H1 (cell line): ENCODE measurements around the gene FOXP4. TPM values are rescaled to one million over a fixed set of nuclear protein-coding genes. Genes with fewer than 3 reads are reported as not detected.

Source experiments
- CTCF ChIA-PET: fragments of 300-600 bp; sonication (Branson Sonifier 250); formaldehyde crosslinking; loops from one replicate; lab custom pipeline; 2021; ENCODE audit not compliant: partially characterized antibody; lab: Charles Lee
- POLR2A ChIA-PET: fragments of 300-600 bp; sonication (Branson Sonifier 250); formaldehyde crosslinking; loops from one replicate; lab custom pipeline; 2021; ENCODE audit warnings: inconsistent platforms; ENCODE audit not compliant: partially characterized antibody; lab: Charles Lee
- DNase-seq, 2 experiments: peaks; one replicate each; pipeline versions ENCODE4 v3.0.0 to v3.0.0-alpha.2; 2010 to 2022; ENCODE audit warnings: low spot score in 2 of 2, low read depth in 1 of 2, mixed read lengths in 1 of 2
- FAIRE-seq: peaks from 2 replicates; lab custom pipeline; 2011; peaks lifted over from hg19 to GRCh38; lab: Jason Lieb, UNC
- H2AFZ ChIP-seq: 2 replicates; pipeline ENCODE4 v1.8.1; 2012; ENCODE audit warnings: low read length, inconsistent platforms
- H2AK5ac ChIP-seq: 2 replicates; pipeline ENCODE4 v1.6.1; 2013; ENCODE audit warnings: low read depth, low read length
- H2BK120ac ChIP-seq: replicated peaks from 2 replicates; pipeline ENCODE3; 2013; ENCODE audit warnings: low read depth, low read length, inconsistent platforms
- H2BK12ac ChIP-seq: 2 replicates; pipeline ENCODE4 v1.6.1; 2013; ENCODE audit warnings: low read depth, low read length
- H2BK15ac ChIP-seq: 2 replicates; pipeline ENCODE4 v1.6.1; 2013; ENCODE audit warnings: low read length
- H2BK20ac ChIP-seq: 2 replicates; pipeline ENCODE4 v1.6.1; 2013; ENCODE audit warnings: low read length
- H2BK5ac ChIP-seq: 2 replicates; pipeline ENCODE4 v1.6.1; 2013; ENCODE audit warnings: low read depth, low read length
- H3K14ac ChIP-seq: 2 replicates; pipeline ENCODE4 v1.6.1; 2013; ENCODE audit warnings: inconsistent platforms; ENCODE audit not compliant: insufficient read length
- H3K18ac ChIP-seq: 2 replicates; pipeline ENCODE4 v1.6.1; 2013; ENCODE audit warnings: low read length; ENCODE audit errors: extremely low read depth
- H3K23ac ChIP-seq: 2 replicates; pipeline ENCODE4 v1.6.1; 2013; ENCODE audit warnings: inconsistent platforms; ENCODE audit not compliant: insufficient read length
- H3K23me2 ChIP-seq: 2 replicates; pipeline ENCODE4 v1.6.1; 2013; ENCODE audit warnings: low read depth, low read length
- H3K27ac ChIP-seq: 2 replicates; pipeline ENCODE4 v1.6.1; 2011; ENCODE audit warnings: low read depth, low read length, inconsistent platforms
- H3K27me3 ChIP-seq, 4 experiments: replicated peaks in 1 of 4; 1 replicate in 1 of 4; 2 replicates in 3 of 4; pipeline versions ENCODE4 v1.6.1 to v1.8.1; 2011 to 2013; ENCODE audit warnings: low read length in 3 of 4, mild to moderate bottlenecking in 3 of 4, inconsistent platforms in 2 of 4, mixed read lengths in 2 of 4, moderate library complexity in 1 of 4; ENCODE audit not compliant: control insufficient read depth in 3 of 4, insufficient read depth in 3 of 4; ENCODE audit errors: extremely low read depth in 1 of 4
- H3K36me3 ChIP-seq, 4 experiments: 2 replicates each; pipeline versions ENCODE4 v1.6.1 to v1.8.1; 2011 to 2013; ENCODE audit warnings: mild to moderate bottlenecking in 4 of 4, low read length in 3 of 4, moderate library complexity in 2 of 4, control low read depth in 1 of 4, inconsistent platforms in 1 of 4; ENCODE audit not compliant: insufficient read depth in 4 of 4, control insufficient read depth in 2 of 4
- H3K4ac ChIP-seq: replicated peaks from 2 replicates; pipeline ENCODE3; 2013; ENCODE audit warnings: low read length, low read depth, mixed read lengths, inconsistent platforms; ENCODE audit not compliant: insufficient read length
- H3K4me1 ChIP-seq, 4 experiments: replicated peaks in 1 of 4; 1 replicate in 1 of 4; 2 replicates in 3 of 4; pipeline versions ENCODE4 v1.6.1 to v1.8.1; 2011 to 2013; ENCODE audit warnings: low read length in 3 of 4, inconsistent platforms in 2 of 4, mixed read lengths in 1 of 4; ENCODE audit not compliant: insufficient read depth in 4 of 4, control insufficient read depth in 3 of 4
- H3K4me2 ChIP-seq, 2 experiments: 2 replicates each; pipeline versions ENCODE4 v1.6.1 to v1.8.1; 2011 to 2013; ENCODE audit warnings: low read depth in 2 of 2, low read length in 2 of 2, control low read depth in 1 of 2, inconsistent platforms in 1 of 2, mild to moderate bottlenecking in 1 of 2; ENCODE audit not compliant: insufficient read depth in 1 of 2
- H3K4me3 ChIP-seq, 4 experiments: fragments of 200-600, 300-600 bp in 1 of 4; sonication (generic), shearing (Covaris generic), sonication (Bioruptor Twin) in 1 of 4; 2 replicates each; pipeline versions ENCODE4 v1.5.1 to v1.8.1; 2011 to 2016; ENCODE audit warnings: low read length in 4 of 4, low read depth in 3 of 4, control low read depth in 2 of 4, inconsistent platforms in 2 of 4, mild to moderate bottlenecking in 2 of 4, mixed read lengths in 1 of 4, moderate library complexity in 1 of 4; ENCODE audit not compliant: insufficient read depth in 2 of 4; ENCODE audit errors: extremely low read depth in 1 of 4
- H3K56ac ChIP-seq: replicated peaks from 2 replicates; pipeline ENCODE3; 2013; ENCODE audit warnings: low read depth, mild to moderate bottlenecking, mixed read lengths, low read length, inconsistent platforms; ENCODE audit not compliant: insufficient read length
- H3K79me1 ChIP-seq: 2 replicates; pipeline ENCODE4 v1.6.1; 2013; ENCODE audit warnings: low read depth, low read length, control low read depth
- H3K79me2 ChIP-seq, 2 experiments: 2 replicates each; pipeline versions ENCODE4 v1.6.1 to v1.8.1; 2012 to 2013; ENCODE audit warnings: low read length in 2 of 2, mild to moderate bottlenecking in 2 of 2, inconsistent platforms in 1 of 2; ENCODE audit not compliant: insufficient read depth in 2 of 2, control insufficient read depth in 1 of 2
- H3K9ac ChIP-seq, 4 experiments: replicated peaks in 1 of 4; 1 replicate in 1 of 4; 2 replicates in 3 of 4; pipeline versions ENCODE4 v1.6.1 to v1.8.1; 2011 to 2013; ENCODE audit warnings: low read depth in 3 of 4, low read length in 3 of 4, control low read depth in 2 of 4, mild to moderate bottlenecking in 2 of 4, moderate library complexity in 2 of 4, inconsistent platforms in 1 of 4; ENCODE audit errors: extremely low read depth in 1 of 4
- H3K9me3 ChIP-seq, 2 experiments: 2 replicates each; pipeline versions ENCODE4 v1.6.1 to v1.8.1; 2012 to 2013; ENCODE audit warnings: mild to moderate bottlenecking in 2 of 2, moderate library complexity in 2 of 2, control low read depth in 1 of 2, inconsistent platforms in 1 of 2, low read depth in 1 of 2, low read length in 1 of 2, mixed read lengths in 1 of 2; ENCODE audit not compliant: insufficient read depth in 2 of 2
- H4K20me1 ChIP-seq, 2 experiments: replicated peaks in 1 of 2; 2 replicates each; pipeline versions ENCODE3 to v1.8.1; 2011 to 2013; ENCODE audit warnings: inconsistent platforms in 2 of 2, low read length in 2 of 2, mild to moderate bottlenecking in 1 of 2; ENCODE audit not compliant: insufficient read depth in 2 of 2, control insufficient read depth in 1 of 2
- H4K5ac ChIP-seq: 2 replicates; pipeline ENCODE4 v1.6.1; 2013; ENCODE audit warnings: low read length, low read depth, mixed read lengths, inconsistent platforms; ENCODE audit not compliant: insufficient read length
- H4K8ac ChIP-seq: 2 replicates; pipeline ENCODE4 v1.8.0; 2013; ENCODE audit warnings: mild to moderate bottlenecking, moderate library complexity, low read length, inconsistent platforms; ENCODE audit not compliant: insufficient read depth; ENCODE audit errors: extremely low read depth
- H4K91ac ChIP-seq: replicated peaks from 2 replicates; pipeline ENCODE3; 2013; ENCODE audit warnings: low read length, mixed read lengths, inconsistent platforms; ENCODE audit not compliant: insufficient read length
- CTCF ChIP-seq, 3 experiments: IDR thresholded peaks; 1 replicate in 2 of 3; 2 replicates in 1 of 3; pipeline versions ENCODE4 v1.5.1 to v1.6.1; 2011; ENCODE audit warnings: low read length in 3 of 3, mild to moderate bottlenecking in 3 of 3, inconsistent platforms in 2 of 3, low read depth in 1 of 3, moderate library complexity in 1 of 3; ENCODE audit not compliant: insufficient read depth in 1 of 3; ENCODE audit errors: control extremely low read depth in 1 of 3
- EZH2 ChIP-seq: fragments of 200-600 bp; sonication (generic); IDR thresholded peaks from 2 replicates; pipeline ENCODE4 v1.7.1; 2012; ENCODE audit warnings: low read depth, mild to moderate bottlenecking, moderate library complexity, low read length, inconsistent platforms; ENCODE audit not compliant: severe bottlenecking
- JUN ChIP-seq: IDR thresholded peaks from 2 replicates; pipeline ENCODE4 v1.6.1; 2011; ENCODE audit warnings: low read depth, mild to moderate bottlenecking, improper control_type of control experiment, low read length
- TAF1 ChIP-seq: IDR thresholded peaks from 2 replicates; pipeline ENCODE4 v1.6.1; 2011; ENCODE audit warnings: mild to moderate bottlenecking, low read depth, low read length
- WGBS, 2 experiments: shearing (Covaris generic) in 1 of 2; methylation state at CpG; one replicate each; pipeline versions ENCODE4 v1.1.6 to v1.1.7; 2013 to 2015; ENCODE audit warnings: low lambda C conversion rate in 2 of 2, mixed read lengths in 2 of 2, inconsistent platforms in 1 of 2, low coverage in 1 of 2, missing lambda C conversion rate in 1 of 2; ENCODE audit not compliant: insufficient replicate concordance in 2 of 2, insufficient coverage in 1 of 2, insufficient read length in 1 of 2; ENCODE audit errors: extremely low coverage in 1 of 2, missing lambda C conversion rate in 1 of 2; 5-methylcytosine and 5-hydroxymethylcytosine counted together
- polyA plus RNA-seq, 7 experiments: library from polyadenylated mRNA; depleted of rRNA in 3 of 7; stranded (reverse) in 5 of 7; unstranded in 2 of 7; fragments of >200 nt in 5 of 7; fragments of 200-250 nt in 2 of 7; gene quantifications; 1 replicate in 5 of 7; 2 replicates in 1 of 7; 4 replicates in 1 of 7; pipeline versions ENCODE4 v1.2.1 to v1.2.3, GENCODE V29; 2011 to 2013; ENCODE audit warnings: missing spikeins in 2 of 7, mixed read lengths in 2 of 7
- total RNA-seq: library from RNA; stranded (reverse); fragmentation: NEBNext Ultra II Directional; extraction: Animal tissue kit (Norgen Biotek cat#: 25700); gene quantifications from 2 replicates; pipeline ENCODE4 v1.2.1, GENCODE V29; 2021

The FOXP4 gene
- total and polyA plus RNA-seq, 2 of the 8 experiments (the other 6 are each of a cell fraction or from before 2014, with no cell fraction given) = 4.8 to 13.3 TPM

DNA sequence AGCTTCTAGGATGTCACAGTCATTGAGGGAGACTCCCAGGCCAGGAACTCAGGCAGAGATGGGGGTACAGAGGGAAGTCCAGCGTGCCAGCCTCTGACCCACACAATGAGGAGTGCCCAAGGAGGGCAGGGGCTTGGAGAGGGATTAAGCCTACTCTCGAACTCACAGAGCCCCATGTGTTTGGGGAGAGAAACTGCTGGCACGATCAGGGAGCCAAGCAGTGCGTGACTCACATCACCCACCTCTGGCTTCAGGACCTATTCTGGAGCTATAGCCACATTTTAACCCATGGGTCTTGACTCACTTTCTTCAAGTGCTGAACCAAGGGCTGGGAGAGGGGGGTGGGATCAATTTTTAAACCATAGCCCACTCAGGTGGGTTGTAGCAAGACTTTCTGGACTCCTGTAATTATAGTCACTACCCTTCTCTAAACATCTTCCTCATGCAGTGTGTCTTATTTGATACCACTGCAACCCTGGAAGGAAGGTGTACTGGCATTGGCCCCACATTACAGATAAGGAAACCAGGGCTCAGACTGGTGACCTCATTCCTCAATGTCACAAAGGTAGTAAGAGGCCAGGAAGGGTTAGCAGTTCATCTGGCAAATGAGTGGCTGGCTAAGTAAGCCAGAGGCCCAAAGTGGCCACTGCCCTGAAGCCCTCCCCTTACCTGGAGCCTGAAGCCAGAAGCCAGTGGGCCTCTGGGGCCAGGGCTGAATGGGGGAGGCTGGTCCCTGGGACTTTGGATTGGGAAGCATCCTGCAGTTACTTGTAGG is 12.0 kb downstream of the FOXP4 start:
- Histone ChIP-seq H2BK12ac (no peak overlapping the region), H3K9ac (no peak overlapping the region), H3K4ac (no peak overlapping the region), H2BK5ac (no peak overlapping the region), H3K14ac (no peak overlapping the region), H4K20me1 (peaks cover 0 to 19% of the 10 kb centered on the region in 2 experiments), H2BK120ac (no peak overlapping the region), H4K8ac (no peak overlapping the region), H3K18ac (no peak overlapping the region), H3K4me2 (no peak overlapping the region), H2BK20ac (peak overlapping the region; percentile 64; the same call in 1 of the 2 replicates), H3K79me1 (0 out of 2 replicates have a peak, but pooled peaks cover 3% of the 10 kb centered on the region), H3K4me1 (peaks cover 32 to 57% (median 35%) of the 10 kb centered on the region in 4 experiments), H3K56ac (no peak overlapping the region), H3K27me3 (peaks cover 0 to 35% (median 28%) of the 10 kb centered on the region in 4 experiments; a peak in 6 of 7 replicates), H2AK5ac (peak overlapping the region; percentile 54; the same call in 1 of the 2 replicates), H3K36me3 (no peaks in the 10 kb centered on the region), H4K5ac (no peak overlapping the region), H4K91ac (no peak overlapping the region), H2BK15ac (no peak overlapping the region; the same call in 1 of the 2 replicates), H3K4me3 (no peak overlapping the region)
- ChIA-PET POLR2A (interaction anchor here (0.9 kb wide), 1 partner anchor 27 kb away, joined by 3 read pairs; no protein-coding TSS in a partner anchor), CTCF (interaction anchor here (0.9 to 1.4 kb wide), 6 partner anchors 10 to 190 kb away, joined by 3 to 6 read pairs (median 4); no protein-coding TSS in a partner anchor)
- DNase-seq (no peak), FAIRE-seq (no peak)
- 85% methylated on average over 4 of the region's 4 CpGs; no CpG with 5 or more reads in 1 of the 2 experiments for WGBS, 2 experiments
- TF ChIP-seq TAF1 = no peak
- peak; percentile 8 to 18 (median 8); a peak in 3 of 4 replicates for TF ChIP-seq CTCF (IDR thresholded peaks at IDR 0.05; ENCODE audit: control extremely low read depth in 1 of 3, insufficient read depth in 1 of 3, low read depth in 1 of 3, low read length in 3 of 3)
- TF ChIP-seq EZH2 = no peak
- TF ChIP-seq JUN = no peak
- TF ChIP-seq, all 59 proteins: peak for 1
- no peak overlapping the region for H3K27ac ChIP-seq
- H2AFZ ChIP-seq = no peak overlapping the region
- H3K23me2 ChIP-seq = peaks cover 7% of the 10 kb centered on the region; the same call in 1 of the 2 replicates
- no peak overlapping the region for H3K23ac ChIP-seq
- H3K9me3 ChIP-seq = no peaks in the 10 kb centered on the region
- peaks cover 0 to 3% of the 10 kb centered on the region in 2 experiments; a peak in 1 of 4 replicates for H3K79me2 ChIP-seq
